ENCODE data around the gene ZNF304. TPM values are rescaled to one million over a fixed set of nuclear protein-coding genes. Genes with fewer than 3 reads are reported as not detected.
A peak's percentile ranks its signal among the peaks of the same experiment; 100 is the strongest.

Gene ZNF304
- 10 to 100 TPM; 10.7 to 14.1 (median 13.9) TPM for total RNA-seq

GRCh38 chr19:57350877-57351805 is at the start of gene ZNF304:
Gene ZNF304 (plus strand): TSS chr19:57351271. CDS start chr19:57351665, 394 bp downstream.
- WGBS, 2 donors, result 2 to 4% methylated on average over 26 to 31 of the region's 57 CpGs
- peak; percentile 95 for DNase-seq
- Histone ChIP-seq H3K4me3 (replicated peaks in 1 of 3) (peak within 1 kb of the TSS; percentile 82 to 98 (median 85)), H3K27me3 (no peaks in the 10 kb centered on the region), H3K27ac (peak within 1 kb of the TSS; percentile 19 to 74 (median 65)), H3K36me3 (peaks cover 18 to 22% of the 10 kb centered on the region in 2 donors), H3K4me1 (peaks cover 7 to 14% of the 10 kb centered on the region in 2 donors), H3K9me3 (no peaks in the 10 kb centered on the region)
- intact Hi-C loops (cut with DNase I), result no loop called here
- TF ChIP-seq POLR2A (IDR thresholded peaks at IDR 0.05), result peak in 1 of 2 donors; percentile 32
- TF ChIP-seq CTCF (IDR thresholded peaks at IDR 0.05), result no peak

- Histone ChIP-seq H3K27ac (no peak overlapping the region), H3K27me3 (no peaks in the 10 kb centered on the region), H3K9me3 (no peaks in the 10 kb centered on the region), H3K36me3 (peaks cover 0 to 13% of the 10 kb centered on the region in 2 donors), H3K4me3 (replicated peaks in 1 of 3) (no peak overlapping the region), H3K4me1 (peaks cover 0 to 8% of the 10 kb centered on the region in 2 donors)
- DNase-seq, result peak; percentile 20 to 38
- TF ChIP-seq CTCF (IDR thresholded peaks at IDR 0.05), result no peak
- no peak for TF ChIP-seq POLR2A (IDR thresholded peaks at IDR 0.05)
- intact Hi-C loops (cut with DNase I), result no loop called here
- 100% methylated on average over 1 of the region's 1 CpG; no CpG with 5 or more reads in 1 of the 2 donors for WGBS, 2 donors
Observed at GRCh38 chr19:57302020-57302465, 49.0 kb upstream of the ZNF304 start.

GRCh38 chr19:57302727-57303401 is 48.2 kb upstream of the ZNF304 start:
- DNase-seq, result no peak
- WGBS, 2 donors, result 75 to 90% methylated on average over 7 of the region's 7 CpGs
- peaks cover 0 to 13% of the 10 kb centered on the region in 2 donors for H3K36me3 ChIP-seq
- no peak overlapping the region for H3K27ac ChIP-seq
- no peaks in the 10 kb centered on the region for H3K27me3 ChIP-seq
- H3K4me3 ChIP-seq (replicated peaks in 1 of 3), result no peak overlapping the region
- H3K9me3 ChIP-seq, result no peaks in the 10 kb centered on the region
- intact Hi-C loops (cut with DNase I), result no loop called here
- peaks cover 0 to 8% of the 10 kb centered on the region in 2 donors for H3K4me1 ChIP-seq
- no peak for TF ChIP-seq POLR2A (IDR thresholded peaks at IDR 0.05)
- no peak for TF ChIP-seq CTCF (IDR thresholded peaks at IDR 0.05)

- H3K4me1 ChIP-seq, result peaks cover 0 to 8% of the 10 kb centered on the region in 2 donors
- H3K9me3 ChIP-seq, result no peaks in the 10 kb centered on the region
- no peak overlapping the region for H3K4me3 ChIP-seq (replicated peaks in 1 of 3)
- H3K36me3 ChIP-seq, result peaks cover 0 to 7% of the 10 kb centered on the region in 2 donors
- no peak for TF ChIP-seq CTCF (IDR thresholded peaks at IDR 0.05)
- TF ChIP-seq POLR2A (IDR thresholded peaks at IDR 0.05), result no peak
- DNase-seq, result no peak
- WGBS, 2 donors, result 0 to 86% methylated on average over 1 of the region's 1 CpG
- intact Hi-C loops (cut with DNase I), result no loop called here
- no peak overlapping the region for H3K27ac ChIP-seq
- H3K27me3 ChIP-seq, result no peaks in the 10 kb centered on the region
Observed at GRCh38 chr19:57305056-57305455, 46.0 kb upstream of the ZNF304 start.
